ENCODE results near the gene JAZF1.
A peak's percentile ranks its signal among the peaks of the same experiment; 100 is the strongest.

GRCh38 chr7:28168393-28169158 lies 12.0 kb downstream of the JAZF1 start:
- no peak for TF ChIP-seq CTCF (conservative IDR thresholded peaks at IDR 0.05; ENCODE audit: low read depth, low read length)
- no peak for TF ChIP-seq POLR2A (IDR thresholded peaks at IDR 0.05; ENCODE audit: low read depth, low read length)
- no peak for TF ChIP-seq BHLHE40 (IDR thresholded peaks at IDR 0.05; ENCODE audit: low read depth, low read length)
- TF ChIP-seq, protein P1, sequence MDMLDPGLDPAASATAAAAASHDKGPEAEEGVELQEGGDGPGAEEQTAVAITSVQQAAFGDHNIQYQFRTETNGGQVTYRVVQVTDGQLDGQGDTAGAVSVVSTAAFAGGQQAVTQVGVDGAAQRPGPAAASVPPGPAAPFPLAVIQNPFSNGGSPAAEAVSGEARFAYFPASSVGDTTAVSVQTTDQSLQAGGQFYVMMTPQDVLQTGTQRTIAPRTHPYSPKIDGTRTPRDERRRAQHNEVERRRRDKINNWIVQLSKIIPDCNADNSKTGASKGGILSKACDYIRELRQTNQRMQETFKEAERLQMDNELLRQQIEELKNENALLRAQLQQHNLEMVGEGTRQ (IDR thresholded peaks at IDR 0.05; ENCODE audit: low read depth, low read length), result no peak
- no peak for TF ChIP-seq CHD1 (IDR thresholded peaks at IDR 0.05; ENCODE audit: low read depth, low read length)
- TF ChIP-seq, protein P2, sequence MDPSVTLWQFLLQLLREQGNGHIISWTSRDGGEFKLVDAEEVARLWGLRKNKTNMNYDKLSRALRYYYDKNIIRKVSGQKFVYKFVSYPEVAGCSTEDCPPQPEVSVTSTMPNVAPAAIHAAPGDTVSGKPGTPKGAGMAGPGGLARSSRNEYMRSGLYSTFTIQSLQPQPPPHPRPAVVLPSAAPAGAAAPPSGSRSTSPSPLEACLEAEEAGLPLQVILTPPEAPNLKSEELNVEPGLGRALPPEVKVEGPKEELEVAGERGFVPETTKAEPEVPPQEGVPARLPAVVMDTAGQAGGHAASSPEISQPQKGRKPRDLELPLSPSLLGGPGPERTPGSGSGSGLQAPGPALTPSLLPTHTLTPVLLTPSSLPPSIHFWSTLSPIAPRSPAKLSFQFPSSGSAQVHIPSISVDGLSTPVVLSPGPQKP (IDR thresholded peaks at IDR 0.05; ENCODE audit: borderline replicate concordance, low read depth, low read length), result no peak
- TF ChIP-seq MAZ (IDR thresholded peaks at IDR 0.05; ENCODE audit: borderline replicate concordance, low read depth, low read length), result no peak
- TF ChIP-seq FOS (IDR thresholded peaks at IDR 0.05; ENCODE audit: low read depth, low read length), result peak; percentile 9; the same call in 1 of the 2 replicates
- no peak for TF ChIP-seq CEBPB (IDR thresholded peaks at IDR 0.05; ENCODE audit: low read depth, low read length)

Data from IMR-90 (cell line).